GM12864 (cell line): Measurements from ENCODE around the gene RNU4-1.
A peak's percentile ranks its signal among the peaks of the same experiment; 100 is the strongest.
"Not testable (repeated sequence)": the region's sequence is repeated elsewhere in the genome, so short reads cannot be mapped to it uniquely, and the experiment has no call there.

Experiments
- DNase-seq: peaks from one replicate; pipeline ENCODE4 v3.0.0-alpha.2; 2011; ENCODE audit warnings: low read depth
- H3K4me3 ChIP-seq: 2 replicates; pipeline ENCODE4 v1.5.1; 2011; ENCODE audit warnings: mild to moderate bottlenecking, low read depth, low read length, control low read depth
- TF ChIP-seq, protein P1 (sequence below): IDR thresholded peaks from 2 replicates; pipeline ENCODE4 v1.5.1; 2011; ENCODE audit warnings: low read depth, mild to moderate bottlenecking, moderate library complexity, low read length, control low read depth, inconsistent platforms; ENCODE audit errors: missing control alignments

Gene RNU4-1

DNA sequence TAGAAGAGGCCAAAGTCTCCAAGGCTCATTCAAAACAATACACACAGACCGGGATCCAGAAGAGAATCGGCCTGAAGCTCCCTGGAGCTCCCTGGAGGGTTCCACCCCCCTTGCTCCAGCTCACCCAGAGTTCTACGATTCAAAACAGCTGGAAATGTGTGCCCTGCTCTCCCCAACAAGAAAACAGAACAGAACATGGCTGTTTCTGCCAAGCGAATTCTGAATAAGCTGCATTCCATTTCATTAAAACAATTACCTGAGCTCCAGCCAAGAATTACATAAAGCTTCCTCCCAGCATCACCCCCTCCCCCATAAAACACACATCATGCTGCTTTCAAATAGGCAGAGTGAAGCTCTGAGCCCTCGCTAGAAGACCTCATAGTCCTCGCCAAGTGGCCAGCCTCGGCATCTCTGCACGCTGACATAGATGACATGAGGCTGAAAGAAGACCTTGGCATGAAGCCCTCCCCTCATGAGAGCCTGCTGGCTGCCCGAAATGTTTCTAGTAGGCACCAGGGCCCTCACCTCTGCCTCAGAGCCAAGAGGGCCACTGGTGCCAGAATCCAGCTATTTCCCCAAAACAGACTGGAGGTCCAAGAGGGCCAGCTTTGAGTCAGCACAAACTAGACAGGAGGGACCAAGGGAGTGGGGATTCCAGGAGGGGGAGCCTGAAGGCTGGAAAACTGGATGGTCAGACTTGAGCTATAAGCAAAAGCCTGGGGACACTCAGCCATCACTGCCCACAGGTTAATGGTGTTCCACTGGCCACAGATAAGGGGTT lies 35.8 kb downstream of the RNU4-1 start:
- no peak overlapping the region for H3K4me3 ChIP-seq
- TF ChIP-seq, protein P1, sequence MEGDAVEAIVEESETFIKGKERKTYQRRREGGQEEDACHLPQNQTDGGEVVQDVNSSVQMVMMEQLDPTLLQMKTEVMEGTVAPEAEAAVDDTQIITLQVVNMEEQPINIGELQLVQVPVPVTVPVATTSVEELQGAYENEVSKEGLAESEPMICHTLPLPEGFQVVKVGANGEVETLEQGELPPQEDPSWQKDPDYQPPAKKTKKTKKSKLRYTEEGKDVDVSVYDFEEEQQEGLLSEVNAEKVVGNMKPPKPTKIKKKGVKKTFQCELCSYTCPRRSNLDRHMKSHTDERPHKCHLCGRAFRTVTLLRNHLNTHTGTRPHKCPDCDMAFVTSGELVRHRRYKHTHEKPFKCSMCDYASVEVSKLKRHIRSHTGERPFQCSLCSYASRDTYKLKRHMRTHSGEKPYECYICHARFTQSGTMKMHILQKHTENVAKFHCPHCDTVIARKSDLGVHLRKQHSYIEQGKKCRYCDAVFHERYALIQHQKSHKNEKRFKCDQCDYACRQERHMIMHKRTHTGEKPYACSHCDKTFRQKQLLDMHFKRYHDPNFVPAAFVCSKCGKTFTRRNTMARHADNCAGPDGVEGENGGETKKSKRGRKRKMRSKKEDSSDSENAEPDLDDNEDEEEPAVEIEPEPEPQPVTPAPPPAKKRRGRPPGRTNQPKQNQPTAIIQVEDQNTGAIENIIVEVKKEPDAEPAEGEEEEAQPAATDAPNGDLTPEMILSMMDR = no peak
- no peak for DNase-seq

GRCh38 chr12:120254809-120255208 lies 38.2 kb downstream of the RNU4-1 start:
- DNase-seq = no peak
- no peak overlapping the region for H3K4me3 ChIP-seq
- TF ChIP-seq, protein P1 = no peak

GRCh38 chr12:120253313-120253712 lies 39.7 kb downstream of the RNU4-1 start:
- DNase-seq = peak; percentile 57
- not testable (repeated sequence) for H3K4me3 ChIP-seq

DNA sequence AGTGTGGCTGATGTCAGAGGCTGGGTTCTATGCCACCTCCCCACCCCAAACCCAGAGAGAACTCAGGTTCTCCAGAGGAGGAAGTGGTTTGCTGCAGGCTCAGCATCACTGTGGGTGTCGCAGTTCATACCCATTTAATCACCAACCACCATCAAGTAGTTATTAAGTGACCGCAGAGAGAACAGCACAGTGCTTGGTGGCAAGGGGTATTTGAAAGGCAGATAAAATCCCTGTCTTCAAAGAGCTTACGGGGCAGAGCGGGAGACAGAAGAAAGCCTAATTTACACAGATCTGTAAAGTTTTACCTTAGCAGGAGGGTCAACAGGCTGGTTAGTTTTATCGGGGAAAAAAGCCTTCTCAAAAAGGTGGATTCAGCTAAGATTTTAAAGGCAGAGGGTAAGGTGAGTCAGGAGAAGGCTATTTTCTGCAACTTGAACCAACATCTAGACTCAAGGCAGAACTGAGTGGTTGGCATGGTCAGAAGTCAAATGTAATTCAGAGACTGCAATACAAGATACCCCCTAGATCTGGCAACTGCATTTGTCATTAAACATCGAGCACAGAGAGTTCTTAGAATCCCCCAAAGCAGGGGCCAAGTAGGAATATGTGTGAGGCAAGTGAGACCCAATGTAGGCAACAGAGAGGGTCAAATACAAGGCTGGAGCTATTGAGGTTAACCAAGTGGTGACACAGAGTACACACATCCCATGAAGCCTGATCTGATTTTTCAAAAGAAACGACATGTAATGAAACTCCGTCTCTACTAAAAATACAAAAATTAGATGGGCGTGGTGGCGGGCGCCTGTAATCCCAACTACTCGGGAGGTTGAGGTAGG lies 40.7 kb downstream of the RNU4-1 start:
- H3K4me3 ChIP-seq = no peak overlapping the region
- DNase-seq = no peak
- TF ChIP-seq, protein P1 = no peak

GRCh38 chr12:120251364-120252070 lies 41.5 kb downstream of the RNU4-1 start:
- not testable (repeated sequence) for H3K4me3 ChIP-seq, DNase-seq

- TF ChIP-seq, protein P1 = no peak
- DNase-seq = peak; percentile 52
Measured at GRCh38 chr12:120249875-120250795, 42.9 kb downstream of the RNU4-1 start.

DNA sequence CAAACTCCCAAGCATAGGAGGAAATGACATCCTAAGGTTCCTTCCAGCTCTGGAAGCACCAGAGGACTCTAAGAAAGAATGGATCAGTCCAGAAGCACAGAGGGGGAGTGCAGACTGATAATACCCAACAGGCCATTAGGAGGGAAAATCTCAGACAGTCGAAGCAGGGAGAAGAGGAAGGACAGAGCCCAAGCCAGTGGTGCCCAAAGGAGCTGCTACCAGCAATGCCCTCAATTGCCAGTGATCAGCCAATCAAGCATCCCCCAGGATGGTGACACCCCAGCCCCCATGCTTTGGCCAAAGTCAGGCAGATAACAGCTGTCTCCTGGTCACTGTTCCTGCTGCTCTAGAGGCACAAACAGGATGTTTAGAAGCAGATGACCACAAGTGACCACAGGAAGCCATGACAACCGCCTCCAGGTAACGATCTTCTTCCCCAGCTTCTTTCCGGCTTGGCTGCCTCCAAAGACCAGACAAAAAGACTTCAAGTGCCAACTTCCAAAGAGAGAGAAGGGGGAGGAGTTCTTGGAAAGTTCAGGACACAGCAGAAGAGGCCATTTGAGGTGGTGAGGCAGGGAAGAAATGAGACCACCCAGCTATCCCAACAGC lies 43.7 kb downstream of the RNU4-1 start:
- no peak overlapping the region for H3K4me3 ChIP-seq
- TF ChIP-seq, protein P1 = no peak
- DNase-seq = no peak

More at GRCh38 chr12:120249875-120250795, 42.9 kb downstream of the RNU4-1 start:
- H3K4me3 ChIP-seq = no peak overlapping the region
